ENCODE measurements around the gene GALNT9. TPM values are rescaled to one million over a fixed set of nuclear protein-coding genes. Genes with fewer than 3 reads are reported as not detected.

The GALNT9 gene
- total RNA-seq, 6 experiments from 2014 or later: not detected

DNA sequence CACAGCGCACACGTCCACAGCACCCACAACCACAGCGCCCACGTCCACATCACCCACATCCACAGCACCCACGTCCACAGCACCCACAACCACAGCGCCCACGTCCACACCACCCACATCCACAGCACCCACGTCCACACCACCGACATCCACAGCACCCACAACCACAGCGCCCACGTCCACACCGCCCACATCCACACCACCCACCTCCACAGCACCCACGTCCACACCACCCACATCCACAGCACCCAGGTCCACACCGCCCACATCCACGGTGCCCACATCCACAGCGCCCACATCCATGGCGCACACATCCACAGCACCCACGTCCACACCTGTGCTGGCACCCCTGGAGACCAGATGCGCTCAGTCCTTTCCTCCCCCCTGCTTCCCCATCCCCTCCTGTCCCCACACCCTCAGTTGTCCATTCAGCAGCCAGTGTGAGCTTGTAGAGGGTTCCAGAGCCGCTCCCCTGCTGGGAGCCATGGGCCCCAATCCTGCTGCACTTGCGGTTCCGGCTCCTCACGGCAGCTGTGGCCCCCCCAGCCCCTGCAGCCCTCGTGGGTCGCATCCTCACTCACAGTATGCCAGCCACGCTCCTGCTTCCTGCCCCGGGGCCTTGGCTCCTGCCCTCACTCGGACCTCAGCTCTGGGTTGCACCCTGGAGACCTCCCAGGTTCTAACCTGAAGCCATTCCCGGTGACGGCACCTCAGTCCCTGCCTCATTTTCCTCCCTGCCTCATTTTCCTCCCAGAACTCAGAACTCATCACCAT is 37.8 kb downstream of the GALNT9 start:
- Mint-ChIP-seq H3K4me3 (no peak overlapping the region), H3K9me3 (peaks cover 37% of the 10 kb centered on the region), H3K27me3 (ENCODE audit: insufficient read depth) (peaks cover 12% of the 10 kb centered on the region), H3K36me3 (ENCODE audit: low read depth) (peaks cover 5% of the 10 kb centered on the region), H3K27ac (no peak overlapping the region), H3K4me1 (ENCODE audit: low read depth) (no peaks in the 10 kb centered on the region)
- DNase-seq: no peak
- TF ChIP-seq, protein P1, sequence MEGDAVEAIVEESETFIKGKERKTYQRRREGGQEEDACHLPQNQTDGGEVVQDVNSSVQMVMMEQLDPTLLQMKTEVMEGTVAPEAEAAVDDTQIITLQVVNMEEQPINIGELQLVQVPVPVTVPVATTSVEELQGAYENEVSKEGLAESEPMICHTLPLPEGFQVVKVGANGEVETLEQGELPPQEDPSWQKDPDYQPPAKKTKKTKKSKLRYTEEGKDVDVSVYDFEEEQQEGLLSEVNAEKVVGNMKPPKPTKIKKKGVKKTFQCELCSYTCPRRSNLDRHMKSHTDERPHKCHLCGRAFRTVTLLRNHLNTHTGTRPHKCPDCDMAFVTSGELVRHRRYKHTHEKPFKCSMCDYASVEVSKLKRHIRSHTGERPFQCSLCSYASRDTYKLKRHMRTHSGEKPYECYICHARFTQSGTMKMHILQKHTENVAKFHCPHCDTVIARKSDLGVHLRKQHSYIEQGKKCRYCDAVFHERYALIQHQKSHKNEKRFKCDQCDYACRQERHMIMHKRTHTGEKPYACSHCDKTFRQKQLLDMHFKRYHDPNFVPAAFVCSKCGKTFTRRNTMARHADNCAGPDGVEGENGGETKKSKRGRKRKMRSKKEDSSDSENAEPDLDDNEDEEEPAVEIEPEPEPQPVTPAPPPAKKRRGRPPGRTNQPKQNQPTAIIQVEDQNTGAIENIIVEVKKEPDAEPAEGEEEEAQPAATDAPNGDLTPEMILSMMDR (IDR thresholded peaks at IDR 0.05): no peak

DNA sequence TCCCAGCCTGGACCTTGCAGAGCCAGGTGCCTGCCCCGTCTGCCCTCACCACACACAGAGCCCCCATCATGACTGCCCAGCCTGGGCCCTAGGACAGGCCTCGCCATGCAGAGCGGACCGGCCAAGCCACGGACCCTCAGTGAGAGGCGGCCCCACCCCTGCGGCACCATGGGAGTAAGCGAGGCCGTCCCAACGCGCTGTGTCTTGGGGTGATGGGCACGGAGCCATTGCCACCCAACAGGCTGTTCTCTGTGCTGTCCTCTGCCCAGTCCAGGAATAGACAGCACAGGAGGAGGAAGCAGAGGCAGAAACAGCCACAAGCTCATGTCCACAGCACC is 39.2 kb downstream of the GALNT9 start:
- Mint-ChIP-seq H3K36me3 (ENCODE audit: low read depth) (peaks cover 5% of the 10 kb centered on the region), H3K27ac (no peak overlapping the region), H3K4me1 (ENCODE audit: low read depth) (no peaks in the 10 kb centered on the region), H3K4me3 (no peak overlapping the region), H3K9me3 (peaks cover 37% of the 10 kb centered on the region), H3K27me3 (ENCODE audit: insufficient read depth) (peaks cover 10% of the 10 kb centered on the region)
- TF ChIP-seq, protein P1 (IDR thresholded peaks at IDR 0.05): no peak
- no peak for DNase-seq

DNA sequence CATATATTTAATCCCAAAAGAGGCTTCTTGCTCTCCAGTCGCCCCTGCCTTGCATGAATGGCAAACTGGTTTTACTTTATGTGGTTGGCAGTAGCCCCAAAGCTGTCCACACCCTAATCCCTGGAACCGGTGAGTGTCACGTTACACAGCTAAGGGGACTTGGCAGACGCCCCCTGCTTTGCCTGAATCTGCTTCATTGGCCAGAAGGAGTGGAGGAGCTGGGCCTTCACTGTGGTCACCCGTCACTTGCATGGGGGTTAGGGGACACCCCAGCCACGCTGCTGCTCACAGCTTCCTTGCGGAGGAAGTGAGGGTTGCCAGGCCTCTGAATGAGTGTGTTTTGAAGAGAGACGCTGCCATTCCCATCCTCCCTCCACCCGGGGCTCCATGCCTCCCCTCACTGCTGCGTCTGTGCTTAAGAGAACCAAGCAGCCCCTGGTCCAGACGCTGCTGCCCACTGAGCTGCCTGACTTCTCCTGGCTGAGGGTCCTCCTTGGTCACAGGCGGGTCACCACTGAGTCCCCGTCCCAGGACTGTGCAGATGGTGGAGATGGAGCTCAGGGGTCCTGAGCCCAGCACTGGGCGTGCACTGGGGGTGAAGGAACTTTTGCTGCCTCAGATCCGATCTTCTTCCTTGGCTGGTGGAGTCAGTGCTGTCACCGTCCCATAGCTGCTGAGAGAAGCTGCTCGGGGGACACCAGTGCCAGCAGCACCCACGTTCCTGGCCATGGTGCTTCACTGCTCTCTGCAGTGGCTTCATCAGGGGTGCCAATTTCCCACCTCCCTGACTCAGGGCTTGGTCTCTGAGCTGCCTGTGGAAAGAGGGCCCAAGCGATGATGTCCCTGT is 39.8 kb downstream of the GALNT9 start:
- H3K27me3 Mint-ChIP-seq (ENCODE audit: insufficient read depth): peaks cover 10% of the 10 kb centered on the region
- no peaks in the 10 kb centered on the region for H3K4me1 Mint-ChIP-seq (ENCODE audit: low read depth)
- peaks cover 37% of the 10 kb centered on the region for H3K9me3 Mint-ChIP-seq

DNA sequence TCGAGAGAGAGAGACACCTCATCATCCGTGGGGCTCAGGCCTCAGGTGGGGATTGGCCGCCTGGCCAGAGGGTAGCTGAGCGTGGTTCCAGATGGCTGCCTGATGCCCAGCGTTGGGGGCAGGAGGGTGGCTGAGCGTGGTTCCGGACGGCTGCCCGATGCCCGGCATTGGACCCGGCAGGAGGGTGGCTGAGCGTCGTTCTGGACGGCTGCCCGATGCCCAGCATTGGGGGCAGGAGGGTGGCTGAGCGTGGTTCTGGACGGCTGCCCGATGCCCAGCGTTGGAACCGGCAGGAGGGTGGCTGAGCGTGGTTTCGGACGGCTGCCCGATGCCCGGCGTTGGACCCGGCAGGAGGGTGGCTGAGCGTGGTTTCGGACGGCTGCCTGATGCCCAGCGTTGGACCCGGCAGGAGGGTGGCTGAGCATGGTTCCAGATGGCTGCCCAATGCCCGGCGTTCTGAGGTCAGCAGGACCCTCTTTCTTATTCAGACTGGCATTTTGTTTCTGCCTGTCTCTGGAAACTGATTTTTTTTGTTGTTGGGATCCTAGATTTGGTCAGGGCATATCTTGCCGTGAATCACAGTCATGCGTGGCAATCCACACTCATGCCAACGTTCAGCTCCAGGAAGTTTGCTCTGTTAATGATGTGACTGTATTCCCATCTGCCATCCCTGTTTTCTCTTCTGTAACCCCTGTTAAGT is 40.7 kb downstream of the GALNT9 start:
- H3K36me3 Mint-ChIP-seq (ENCODE audit: low read depth): peaks cover 5% of the 10 kb centered on the region
- H3K27me3 Mint-ChIP-seq (ENCODE audit: insufficient read depth): peaks cover 10% of the 10 kb centered on the region
- H3K4me3 Mint-ChIP-seq: no peak overlapping the region
- no peaks in the 10 kb centered on the region for H3K4me1 Mint-ChIP-seq (ENCODE audit: low read depth)
- peaks cover 33% of the 10 kb centered on the region for H3K9me3 Mint-ChIP-seq
- no peak for DNase-seq
- H3K27ac Mint-ChIP-seq: no peak overlapping the region
- TF ChIP-seq, protein P1 (IDR thresholded peaks at IDR 0.05): no peak

More for the DNA sequence above, 39.8 kb downstream of the GALNT9 start:
- Mint-ChIP-seq H3K36me3 (ENCODE audit: low read depth) (peaks cover 5% of the 10 kb centered on the region), H3K27ac (no peak overlapping the region), H3K4me3 (no peak overlapping the region)
- no peak for DNase-seq
- TF ChIP-seq, protein P1 (IDR thresholded peaks at IDR 0.05): no peak

DNA sequence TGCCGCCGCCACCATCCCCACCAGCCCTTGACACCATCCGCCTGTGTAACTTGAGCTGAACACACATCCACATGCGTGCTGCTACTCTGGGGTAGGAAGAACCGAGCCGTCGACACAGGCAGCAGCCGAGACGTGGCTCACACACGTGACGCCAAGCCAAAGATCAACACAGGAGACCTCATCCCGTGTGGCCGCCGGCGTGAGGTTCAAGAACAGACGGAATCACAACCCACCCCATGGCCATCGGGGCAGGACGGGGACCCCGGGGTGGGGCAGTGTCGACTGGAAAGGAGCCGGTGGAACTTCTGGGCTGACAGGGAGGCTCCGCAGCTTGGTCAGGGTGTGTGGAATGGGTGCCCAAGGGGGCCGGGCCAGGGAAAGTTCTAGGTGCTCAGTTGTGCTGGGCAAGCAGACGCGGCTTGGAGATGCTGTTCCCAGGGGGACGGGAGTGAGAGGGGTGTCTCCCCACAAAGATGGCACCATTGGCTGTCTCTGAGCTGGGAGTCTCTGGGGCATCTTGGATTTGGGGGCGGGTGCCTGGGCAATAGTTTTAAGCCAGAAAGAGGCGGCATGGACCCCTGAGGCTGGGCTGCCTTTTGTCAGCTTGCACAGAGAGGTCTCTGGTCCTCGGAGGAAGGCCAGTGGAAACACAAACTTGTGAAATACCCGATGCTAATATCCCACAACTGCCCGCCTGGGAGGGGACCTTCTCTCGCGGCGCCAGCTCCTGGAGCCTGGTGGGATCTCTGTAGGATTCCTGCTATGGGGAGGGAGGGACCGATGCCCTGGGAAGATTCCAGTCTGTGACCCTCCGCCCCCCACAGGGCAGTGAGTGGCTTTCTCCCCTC is 41.8 kb downstream of the GALNT9 start:
- DNase-seq: no peak
- TF ChIP-seq, protein P1 (IDR thresholded peaks at IDR 0.05): no peak
- H3K9me3 Mint-ChIP-seq: peaks cover 27% of the 10 kb centered on the region
- no peaks in the 10 kb centered on the region for H3K4me1 Mint-ChIP-seq (ENCODE audit: low read depth)
- H3K36me3 Mint-ChIP-seq (ENCODE audit: low read depth): peaks cover 5% of the 10 kb centered on the region
- H3K27me3 Mint-ChIP-seq (ENCODE audit: insufficient read depth): peaks cover 10% of the 10 kb centered on the region
- no peak overlapping the region for H3K4me3 Mint-ChIP-seq
- H3K27ac Mint-ChIP-seq: no peak overlapping the region
